Heart right ventricle (tissue), 16 donors: ENCODE results near the gene LINGO3. TPM values are rescaled to one million over a fixed set of nuclear protein-coding genes. Genes with fewer than 3 reads are reported as not detected.

Source experiments
- ATAC-seq, 8 donors: fragments of 200-7000 bp; cut with Tn5 transposase; one replicate each; pipeline ENCODE4 v1.9.1; 2020; ENCODE audit warnings: mild to moderate bottlenecking in 8 of 8, moderate library complexity in 8 of 8, moderate number of reproducible peaks in 1 of 8
- DNase-seq, 2 donors: peaks; one replicate each; pipeline ENCODE4 v3.0.0-alpha.2; 2020
- H3K27ac ChIP-seq, 10 donors: fragments of 200-600 bp; sonication (generic) in 2 of 10; one replicate each; pipeline versions ENCODE4 v1.5.0 to v1.8.0; 2020 to 2022; ENCODE audit warnings: mild to moderate bottlenecking in 3 of 10
- H3K27me3 ChIP-seq, 7 donors: fragments of 200-600 bp; one replicate each; pipeline ENCODE4 v1.8.0; 2021 to 2022; ENCODE audit warnings: mild to moderate bottlenecking in 2 of 7
- H3K36me3 ChIP-seq, 9 donors: fragments of 200-600 bp; sonication (generic) in 1 of 9; one replicate each; pipeline versions ENCODE4 v1.5.0 to v1.8.0; 2020 to 2022; ENCODE audit warnings: mild to moderate bottlenecking in 2 of 9
- H3K4me1 ChIP-seq, 9 donors: fragments of 200-600 bp; sonication (generic) in 1 of 9; one replicate each; pipeline versions ENCODE4 v1.5.0 to v1.8.0; 2020 to 2022; ENCODE audit warnings: mild to moderate bottlenecking in 4 of 9
- H3K4me3 ChIP-seq, 10 donors: fragments of 200-600 bp; sonication (generic) in 2 of 10; one replicate each; pipeline versions ENCODE4 v1.5.0 to v1.8.0; 2020 to 2022; ENCODE audit warnings: mild to moderate bottlenecking in 7 of 10, moderate library complexity in 2 of 10
- H3K9me3 ChIP-seq, 11 donors: fragments of 200-600 bp in 10 of 11; sonication (generic) in 2 of 11; one replicate each; pipeline versions ENCODE4 v1.5.0 to v1.8.0; 2013 to 2022; ENCODE audit warnings: mild to moderate bottlenecking in 2 of 11, control low read depth in 1 of 11, moderate library complexity in 1 of 11
- WGBS, 2 donors: extraction: QIAGEN DNeasy Blood & Tissue Kit; methylation state at CpG; one replicate each; pipeline ENCODE4 v1.1.7; 2013; ENCODE audit warnings: inconsistent platforms in 1 of 2; 5-methylcytosine and 5-hydroxymethylcytosine counted together
- intact Hi-C, 10 donors: fragments of 100-400 bp; cut with DNase I; formaldehyde crosslinking; loops; one replicate each; pipeline versions ENCODE4 v1.11.1 to v1.14.2; 2022
- polyA plus RNA-seq, 2 donors: library from polyadenylated mRNA; stranded (reverse); fragments of 200-250 nt; gene quantifications; one replicate each; pipeline ENCODE4 v1.2.3, GENCODE V29; 2013
- total RNA-seq, 10 donors: library from RNA; stranded (reverse); fragmentation: NEBNext Ultra II Directional in 3 of 10; extraction: Animal tissue kit (Norgen Biotek cat#: 25700) in 3 of 10; gene quantifications; one replicate each; pipeline versions ENCODE4 v1.2.1 to v1.2.4, GENCODE V29; 2021 to 2023
- TF ChIP-seq, protein P1 (sequence below), 9 donors: fragments of 200-600 bp; sonication (generic) in 2 of 9; IDR thresholded peaks; one replicate each; pipeline versions ENCODE4 v1.5.0 to v1.8.0; 2021 to 2022; ENCODE audit warnings: antibody characterized with exemption in 9 of 9, mild to moderate bottlenecking in 5 of 9, moderate library complexity in 1 of 9
- donor health status: Arrhythmogenic right ventricular cardiomyopathy.
- donor health status: ischemic (EF 13 %, LVEDD 7.1; RV severe dilation, severe dysfunction).
- donor health status: healthy with polysubstance abuse.
- donor health status: DM: no; HTN: yes; CAD: no.
- donor health status: DM: no; HTN: no; CAD: no.
- donor health status: ischemic (EF 25% LVEDD 6.9; RV normal size, moderate dysfunction).
- donor health status: ischemic (EF 25% LVEDD 5.7; RV mildly dilated, moderate dysfunction).
- donor health status: healthy.
- donor health status: DM: yes; HTN: yes; CAD: no.
- donor health status: Ischemic cardiomyopathy.
- donor health status: ischemic (EF 35%, LVEDD 5.7; RV mildly dilated, moderate dysfunction).
- donor health status: nonischemic (EF 11% LVEDD 7.7; RV severe dilation, severe dysfunction).
- donor health status: DM: yes; HTN: yes; CAD: no.
- donor health status: PGD.
- donor health status: ischemic (EF 29% LVEDD 5.4; RV normal size, mild dysfunction).
- donor health status: nonischemic (EF 23%, LVEDD 6.1; RV moderate dilation, normal function).

LINGO3 gene
- total and polyA plus RNA-seq, 12 donors = not detected

DNA sequence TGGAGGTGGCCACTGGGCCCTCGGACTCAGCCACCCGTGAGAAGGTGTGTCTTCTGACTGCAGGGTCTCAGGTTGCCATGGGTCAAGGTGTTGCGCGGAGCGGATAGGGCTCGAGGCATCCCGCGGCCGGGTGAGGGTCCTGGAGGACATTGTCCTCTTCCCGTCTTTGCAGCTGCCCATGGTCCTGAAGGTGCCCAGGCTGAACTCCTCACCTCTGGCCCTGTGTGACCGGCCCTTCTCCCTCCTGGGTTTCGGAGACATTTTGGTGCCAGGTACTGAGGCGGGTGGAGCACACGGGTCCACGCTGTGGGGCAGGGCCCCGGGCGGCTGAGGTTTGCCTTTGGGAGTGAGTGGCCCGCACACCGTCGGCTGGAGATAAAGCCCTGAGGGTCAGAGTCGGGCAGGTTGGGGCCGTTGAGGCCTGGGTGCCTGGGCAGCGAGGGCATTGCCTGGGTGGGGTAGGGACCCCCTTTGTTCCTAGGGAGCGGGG is 36.5 kb upstream of the LINGO3 start:
- H3K4me1 ChIP-seq = peaks cover 0 to 5% (median 0%) of the 10 kb centered on the region in 9 donors
- no peak overlapping the region for H3K4me3 ChIP-seq
- TF ChIP-seq, protein P1, sequence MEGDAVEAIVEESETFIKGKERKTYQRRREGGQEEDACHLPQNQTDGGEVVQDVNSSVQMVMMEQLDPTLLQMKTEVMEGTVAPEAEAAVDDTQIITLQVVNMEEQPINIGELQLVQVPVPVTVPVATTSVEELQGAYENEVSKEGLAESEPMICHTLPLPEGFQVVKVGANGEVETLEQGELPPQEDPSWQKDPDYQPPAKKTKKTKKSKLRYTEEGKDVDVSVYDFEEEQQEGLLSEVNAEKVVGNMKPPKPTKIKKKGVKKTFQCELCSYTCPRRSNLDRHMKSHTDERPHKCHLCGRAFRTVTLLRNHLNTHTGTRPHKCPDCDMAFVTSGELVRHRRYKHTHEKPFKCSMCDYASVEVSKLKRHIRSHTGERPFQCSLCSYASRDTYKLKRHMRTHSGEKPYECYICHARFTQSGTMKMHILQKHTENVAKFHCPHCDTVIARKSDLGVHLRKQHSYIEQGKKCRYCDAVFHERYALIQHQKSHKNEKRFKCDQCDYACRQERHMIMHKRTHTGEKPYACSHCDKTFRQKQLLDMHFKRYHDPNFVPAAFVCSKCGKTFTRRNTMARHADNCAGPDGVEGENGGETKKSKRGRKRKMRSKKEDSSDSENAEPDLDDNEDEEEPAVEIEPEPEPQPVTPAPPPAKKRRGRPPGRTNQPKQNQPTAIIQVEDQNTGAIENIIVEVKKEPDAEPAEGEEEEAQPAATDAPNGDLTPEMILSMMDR (IDR thresholded peaks at IDR 0.05) = no peak
- 93 to 96% methylated on average over 24 of the region's 24 CpGs for WGBS, 2 donors
- H3K36me3 ChIP-seq = peaks cover 0 to 64% (median 17%) of the 10 kb centered on the region in 9 donors
- no peak overlapping the region for H3K27ac ChIP-seq
- no peaks in the 10 kb centered on the region for H3K27me3 ChIP-seq
- H3K9me3 ChIP-seq = no peaks in the 10 kb centered on the region
- intact Hi-C loops = no loop called here
- ATAC-seq = no peak
- DNase-seq = no peak

DNA sequence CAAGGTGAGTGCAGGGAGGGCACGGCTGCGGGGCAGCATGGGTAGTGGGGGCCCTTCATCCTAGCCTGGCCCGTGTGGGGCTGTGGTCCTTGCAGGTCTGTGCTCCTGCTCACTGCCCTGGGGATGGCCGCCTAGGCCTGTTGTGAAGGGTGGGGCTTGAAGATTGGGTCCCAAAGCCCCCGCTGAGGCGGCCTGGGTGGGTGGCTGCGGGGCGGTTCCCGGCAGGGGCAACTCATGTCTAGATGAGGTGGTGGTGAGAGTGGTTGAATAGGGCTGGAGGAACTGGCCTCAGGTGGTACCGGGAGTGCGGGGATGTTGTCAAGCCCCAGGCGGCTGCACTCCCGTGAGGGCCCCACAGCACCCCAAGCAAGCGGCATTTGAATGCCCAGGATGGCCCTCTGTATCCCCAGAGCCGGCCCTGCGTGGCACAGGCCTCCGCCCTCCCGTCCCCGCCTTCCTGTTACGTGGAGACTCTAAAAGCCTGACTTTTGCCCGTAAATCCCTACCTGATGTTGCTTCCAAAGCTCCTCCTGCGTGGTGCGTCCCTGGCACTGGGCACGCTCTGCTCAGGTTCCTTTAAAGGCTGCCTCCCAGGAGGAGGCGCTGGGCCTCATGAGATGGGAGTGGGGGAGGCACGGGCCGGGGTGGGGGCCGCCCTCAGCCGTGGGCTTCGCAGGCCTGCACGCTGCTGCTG is 35.5 kb upstream of the LINGO3 start:
- TF ChIP-seq, protein P1 (IDR thresholded peaks at IDR 0.05) = no peak
- Histone ChIP-seq H3K27me3 (no peaks in the 10 kb centered on the region), H3K27ac (no peak overlapping the region), H3K36me3 (peaks cover 0 to 72% (median 17%) of the 10 kb centered on the region in 9 donors), H3K4me3 (no peak overlapping the region), H3K4me1 (peaks cover 0 to 5% (median 0%) of the 10 kb centered on the region in 9 donors), H3K9me3 (no peaks in the 10 kb centered on the region)
- intact Hi-C loops = no loop called here
- WGBS, 2 donors = 96 to 97% methylated on average over 28 to 31 of the region's 31 CpGs
- ATAC-seq (peak in 1 of 8 donors; percentile 18), DNase-seq (no peak)

GRCh38 chr19:2342656-2343288 is 34.8 kb upstream of the LINGO3 start:
- Histone ChIP-seq H3K27ac (no peak overlapping the region), H3K4me3 (no peak overlapping the region), H3K9me3 (no peaks in the 10 kb centered on the region), H3K27me3 (no peaks in the 10 kb centered on the region), H3K36me3 (peaks cover 0 to 74% (median 17%) of the 10 kb centered on the region in 9 donors), H3K4me1 (peaks cover 0 to 5% (median 0%) of the 10 kb centered on the region in 9 donors)
- intact Hi-C loops = no loop called here
- ATAC-seq (no peak), DNase-seq (no peak)
- TF ChIP-seq, protein P1 (IDR thresholded peaks at IDR 0.05) = no peak
- WGBS, 2 donors = 94 to 97% methylated on average over 29 of the region's 29 CpGs

DNA sequence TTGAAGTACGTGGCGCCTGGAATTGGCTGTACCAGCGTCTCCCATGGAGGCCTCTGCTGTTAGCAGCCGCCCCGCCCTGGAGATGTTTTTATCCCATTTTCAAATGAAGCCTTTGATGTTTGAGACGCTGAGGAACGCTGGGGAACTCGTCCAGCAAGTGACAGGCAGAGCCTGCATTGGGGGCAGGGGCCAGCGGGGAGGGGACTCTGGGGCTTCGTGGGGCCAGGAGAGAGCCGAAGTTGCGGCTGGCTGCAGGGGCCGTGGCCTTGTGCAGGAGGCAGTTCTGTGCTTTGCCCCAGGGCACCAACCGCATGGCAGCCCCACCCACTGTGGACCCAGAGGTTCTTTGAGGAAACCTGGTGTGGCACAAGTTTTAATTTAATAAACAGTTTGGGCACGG is 34.0 kb upstream of the LINGO3 start:
- Histone ChIP-seq H3K4me1 (peaks cover 0 to 5% (median 0%) of the 10 kb centered on the region in 9 donors), H3K36me3 (peaks cover 0 to 79% (median 17%) of the 10 kb centered on the region in 9 donors), H3K27ac (no peak overlapping the region), H3K9me3 (no peaks in the 10 kb centered on the region), H3K4me3 (no peak overlapping the region), H3K27me3 (no peaks in the 10 kb centered on the region)
- DNase-seq (no peak), ATAC-seq (no peak)
- intact Hi-C loops = no loop called here
- WGBS, 2 donors = 89 to 90% methylated on average over 15 of the region's 15 CpGs
- TF ChIP-seq, protein P1 (IDR thresholded peaks at IDR 0.05) = no peak
